NCI-H1436 treated with DMSO at 0.1 percent for 48 hours (cell line): Measurements from ENCODE around the gene CDKN2AIPNL.

Source experiments
- DNase-seq: peaks from one replicate; lab custom pipeline; 2025; lab: John Stamatoyannopoulos, UW

The CDKN2AIPNL gene

DNA sequence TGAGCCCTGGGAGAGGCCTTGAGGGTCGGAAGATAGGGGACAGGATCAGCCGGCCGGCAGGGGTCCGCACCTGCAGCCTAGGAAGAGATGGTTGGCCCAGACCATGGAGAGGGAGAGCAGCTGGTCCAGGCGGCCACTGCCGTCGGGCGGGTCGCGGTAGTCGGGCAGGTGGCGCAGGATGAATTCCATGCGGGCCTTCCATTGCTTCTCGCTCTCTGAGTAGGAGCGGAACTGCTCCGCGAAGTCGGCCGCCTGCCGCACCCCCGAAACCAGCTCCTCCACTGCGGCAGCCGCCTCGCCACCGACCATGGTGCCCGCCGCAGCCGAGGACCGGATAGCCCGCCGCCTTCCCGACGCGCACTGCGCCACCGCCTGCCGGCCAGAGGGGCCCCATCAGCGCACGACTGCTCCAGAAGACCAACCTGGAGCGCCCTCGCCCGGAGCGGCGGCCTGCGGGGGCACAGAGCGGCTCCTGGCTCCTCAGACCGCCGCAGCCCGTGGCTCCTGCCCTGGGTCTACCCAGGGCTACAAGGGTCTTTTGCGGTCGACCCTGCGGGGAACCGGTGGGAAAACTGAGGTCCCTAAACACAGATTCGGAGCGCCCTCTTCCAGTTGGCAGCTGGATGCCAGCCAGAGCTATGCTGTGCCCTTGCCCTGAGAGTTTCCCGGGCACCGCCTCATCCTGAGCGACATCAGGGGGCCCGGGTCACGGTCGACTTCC, at the start of gene CDKN2AIPNL:
CDKN2AIPNL (minus strand) TSS at position 336 of the 721 bp plus-strand sequence; CDS start at position 309, 27 bp downstream.
- DNase-seq = peak; percentile 54

GRCh38 chr5:134460551-134460950, 48.9 kb upstream of the CDKN2AIPNL start:
- DNase-seq = no peak

- DNase-seq = no peak
Observed at GRCh38 chr5:134459491-134459890, 47.8 kb upstream of the CDKN2AIPNL start.

GRCh38 chr5:134459010-134459403, 47.3 kb upstream of the CDKN2AIPNL start:
- no peak for DNase-seq

GRCh38 chr5:134458234-134459009, 46.7 kb upstream of the CDKN2AIPNL start:
- no peak for DNase-seq

- no peak for DNase-seq
Observed at GRCh38 chr5:134457801-134458200, 46.1 kb upstream of the CDKN2AIPNL start.

DNA sequence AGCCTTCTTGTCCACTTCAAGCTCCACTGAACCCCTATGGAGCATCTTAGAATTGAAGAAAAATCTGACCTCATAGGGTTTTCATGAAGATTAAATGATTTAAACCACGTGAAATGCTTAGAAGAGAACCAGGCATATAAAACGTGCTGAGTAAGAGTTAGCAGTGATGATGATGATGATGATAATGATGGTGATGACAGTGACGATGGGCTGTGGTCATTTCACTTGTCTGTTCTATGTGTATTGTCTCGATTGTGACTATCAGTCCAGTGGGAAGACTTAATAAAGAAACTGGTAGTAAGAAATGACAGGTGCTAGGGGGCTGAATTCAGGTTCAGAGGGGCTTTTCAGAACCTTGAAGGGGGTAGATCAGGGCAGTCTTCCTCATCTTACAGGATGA, 45.1 kb upstream of the CDKN2AIPNL start:
- no peak for DNase-seq

DNA sequence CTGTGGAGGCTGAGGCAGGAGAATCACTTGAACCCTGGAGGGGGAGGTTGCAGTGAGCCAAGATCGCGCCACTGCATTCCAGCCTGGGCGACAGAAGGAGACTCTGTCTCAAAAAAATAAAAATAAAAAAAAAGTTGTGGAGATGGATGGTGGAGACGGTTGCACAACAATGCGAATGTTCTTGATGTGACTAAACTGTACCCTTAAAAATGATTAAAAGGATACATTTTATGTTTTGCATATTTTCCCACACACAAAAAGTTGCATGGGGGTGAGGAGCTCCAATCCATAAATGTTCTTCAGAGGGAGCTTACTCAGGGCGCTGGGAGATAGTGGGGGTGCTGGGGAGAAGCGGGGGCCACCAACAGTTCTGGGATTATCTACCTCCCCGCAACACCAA, 43.8 kb upstream of the CDKN2AIPNL start:
- DNase-seq = no peak

DNA sequence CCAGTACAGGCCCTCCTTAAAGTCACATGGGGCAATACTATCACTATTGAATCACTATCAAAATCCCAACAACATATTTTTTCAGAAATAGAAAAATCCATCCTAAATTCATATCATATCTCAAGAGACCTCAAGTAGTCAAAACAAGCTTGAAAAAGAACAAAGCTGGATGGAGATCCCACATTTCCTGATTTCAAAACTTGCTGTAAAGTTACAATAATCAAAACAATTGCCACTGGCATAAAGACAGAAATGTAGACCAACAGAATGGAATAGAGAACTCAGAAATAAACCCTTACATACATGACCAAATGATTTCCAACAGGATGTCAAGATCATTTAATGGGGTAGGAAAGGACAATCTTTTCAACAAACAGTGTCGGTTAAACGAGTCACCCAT, 41.3 kb upstream of the CDKN2AIPNL start:
- DNase-seq = no peak

DNA sequence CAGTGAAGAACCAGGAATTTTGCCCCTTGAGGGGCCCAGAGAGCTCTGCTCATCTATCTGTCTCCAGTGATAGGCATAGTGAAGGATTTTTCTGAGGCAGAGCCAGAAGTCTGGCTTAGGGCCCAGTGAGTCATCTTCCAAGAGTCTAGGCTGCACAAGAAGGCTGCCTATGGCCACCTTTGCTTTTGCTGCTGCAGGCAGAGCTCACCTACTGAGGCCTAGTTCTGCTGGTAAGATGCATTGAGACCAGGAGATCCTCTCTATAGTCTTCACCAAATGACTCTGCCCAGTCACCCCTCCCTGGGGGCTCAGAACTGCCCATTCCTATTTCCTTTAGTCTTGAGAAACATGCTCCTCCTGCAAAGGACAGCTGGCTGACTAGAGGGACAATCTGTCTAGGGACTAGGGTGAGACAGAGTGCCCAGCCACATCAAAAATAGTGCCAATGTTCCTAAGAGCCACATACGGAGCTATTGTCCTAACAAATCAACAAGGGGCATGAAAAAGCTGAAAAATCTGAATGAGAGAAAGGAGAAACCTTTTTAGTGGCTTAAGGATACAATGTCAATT, 40.3 kb upstream of the CDKN2AIPNL start:
- DNase-seq = no peak

DNA sequence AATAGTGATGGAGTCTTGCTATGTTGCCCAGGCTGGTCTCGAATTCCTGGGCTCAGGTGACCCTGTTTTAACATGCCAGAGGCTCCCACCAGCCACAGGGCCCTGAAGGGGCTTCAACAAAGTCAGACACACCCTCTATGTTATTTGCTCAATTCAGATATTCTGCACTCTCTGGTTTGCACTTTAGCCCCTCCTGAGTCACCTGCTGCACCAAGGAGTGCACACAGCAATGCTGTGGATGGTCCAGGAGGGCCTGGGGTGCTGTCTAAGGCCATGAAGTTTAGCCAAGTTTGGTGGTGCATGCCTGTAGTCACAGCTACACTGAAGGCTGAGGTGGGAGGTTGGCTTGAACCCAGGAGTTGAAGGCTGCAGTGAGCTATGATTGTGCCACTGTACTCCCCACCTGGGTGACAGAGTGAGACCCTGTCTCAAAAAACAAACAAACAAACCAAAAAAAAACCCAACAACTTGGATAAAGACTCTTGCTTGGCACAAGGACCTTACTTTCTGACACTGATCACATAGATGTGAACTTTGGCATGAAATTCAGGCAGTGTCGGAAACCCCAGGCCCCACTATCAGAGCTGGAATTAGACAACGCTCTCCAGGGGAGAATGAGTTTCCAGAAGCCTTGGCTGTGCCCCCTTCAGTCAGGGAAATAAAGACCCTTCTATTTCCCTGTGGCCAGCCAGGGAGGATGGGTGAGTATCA, 39.7 kb upstream of the CDKN2AIPNL start:
- DNase-seq = no peak

GRCh38 chr5:134450374-134450773, 38.7 kb upstream of the CDKN2AIPNL start:
- DNase-seq = no peak

- DNase-seq = no peak
Observed at GRCh38 chr5:134449167-134449566, 37.5 kb upstream of the CDKN2AIPNL start.

GRCh38 chr5:134447815-134448520, 36.3 kb upstream of the CDKN2AIPNL start:
- DNase-seq = no peak

DNA sequence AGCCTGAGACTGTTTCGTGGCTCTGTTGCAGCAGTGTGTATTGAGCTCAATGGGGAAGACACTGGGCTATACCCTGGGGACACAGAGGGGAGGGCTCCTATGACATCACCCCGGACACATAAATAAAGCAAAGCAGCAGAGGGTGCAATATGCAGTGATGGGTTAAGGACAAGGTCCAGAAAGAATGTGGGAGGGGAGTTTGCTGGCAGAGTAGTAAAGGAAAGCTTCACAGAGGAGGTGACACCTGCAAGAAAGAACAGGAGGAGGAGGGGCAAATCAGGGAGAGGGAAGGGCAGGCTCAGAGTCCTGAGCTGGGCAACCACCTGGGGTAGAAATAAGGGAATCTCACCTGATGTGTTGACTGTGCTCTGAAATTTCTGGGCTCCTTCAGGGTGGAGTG, 35.3 kb upstream of the CDKN2AIPNL start:
- DNase-seq = no peak

GRCh38 chr5:134445856-134446818, 34.5 kb upstream of the CDKN2AIPNL start:
- DNase-seq = no peak

- DNase-seq = no peak
Observed at GRCh38 chr5:134444941-134445471, 33.3 kb upstream of the CDKN2AIPNL start.

DNA sequence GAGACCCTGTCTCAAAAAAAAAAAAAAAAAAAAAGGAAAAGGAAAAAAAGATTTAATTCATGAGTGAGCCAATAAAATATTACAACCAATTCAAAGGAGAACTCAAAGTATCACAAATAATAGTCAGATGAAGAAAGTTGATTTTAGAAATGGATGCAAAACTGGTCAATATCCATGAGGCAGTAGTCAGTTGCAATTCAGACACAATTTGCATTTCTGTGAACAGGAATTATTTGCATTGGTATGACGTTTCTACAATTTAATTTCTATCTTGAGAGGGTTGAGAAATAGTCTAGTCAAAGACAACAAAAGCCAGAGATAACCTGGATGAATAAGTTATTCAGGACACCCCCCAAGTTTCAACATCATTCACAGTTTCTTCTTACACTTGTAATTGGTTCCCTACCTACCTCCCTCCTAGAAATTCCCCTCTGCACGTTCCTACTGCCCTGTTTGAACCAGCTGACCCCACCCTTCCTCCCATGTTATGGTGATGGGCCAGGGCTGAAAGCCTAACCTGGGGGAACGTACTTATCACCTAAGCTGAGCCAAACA, 28.6 kb upstream of the CDKN2AIPNL start:
- DNase-seq = no peak

DNA sequence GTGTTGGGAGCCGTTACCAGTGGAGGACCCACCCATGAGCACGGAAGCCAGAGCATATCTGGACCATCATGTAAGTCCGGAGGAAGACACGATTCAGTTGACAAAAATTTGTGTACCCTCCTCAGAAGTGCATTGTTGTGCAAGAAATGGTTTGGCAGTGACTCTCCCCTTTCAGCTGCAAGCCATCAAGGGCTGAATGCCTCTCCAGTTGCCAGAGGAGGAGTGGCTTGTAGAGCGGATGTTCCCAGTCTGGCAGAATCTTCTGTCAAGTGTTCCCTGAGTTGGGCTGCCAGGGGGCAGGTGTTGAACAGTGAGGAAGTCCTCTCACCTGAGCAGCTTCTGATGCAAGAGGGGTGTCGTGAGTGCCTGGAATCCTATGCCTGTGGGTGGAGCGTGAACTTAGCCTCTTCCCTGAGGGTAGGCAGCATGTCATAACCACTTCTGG, 27.6 kb upstream of the CDKN2AIPNL start:
- peak; percentile 40 for DNase-seq

DNA sequence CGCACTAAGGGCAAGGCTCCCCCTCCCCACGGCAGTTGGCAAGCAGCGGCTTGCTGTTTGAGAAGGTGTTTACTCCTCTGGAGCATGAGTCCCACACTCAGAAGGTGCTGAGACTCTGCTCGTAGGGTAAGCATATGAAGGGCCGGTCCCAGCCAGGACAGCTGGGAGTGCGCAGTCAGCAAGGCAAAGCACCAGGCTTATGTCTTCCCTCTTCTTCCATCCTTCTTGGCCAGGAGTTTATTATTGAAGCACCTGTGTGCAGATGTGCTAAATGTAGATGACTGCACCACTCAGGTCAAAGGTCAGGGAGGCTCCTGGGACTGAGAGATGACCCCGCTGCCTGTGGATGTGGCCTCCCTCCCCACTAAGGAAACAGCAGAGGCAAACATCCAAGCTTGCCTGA, 27.0 kb upstream of the CDKN2AIPNL start:
- no peak for DNase-seq
